ENCODE measurements around the gene LTB4R2.

The LTB4R2 gene

GRCh38 chr14:24312736-24313507, 3.0 kb downstream of the LTB4R2 start:
- no peak for TF ChIP-seq BACH2 (CRISPR knock-in tag; IDR thresholded peaks at IDR 0.05; ENCODE audit: borderline replicate concordance)
- no peak for TF ChIP-seq CREB5 (CRISPR knock-in tag; IDR thresholded peaks at IDR 0.05; ENCODE audit: low read depth)
- TF ChIP-seq TOX (CRISPR knock-in tag; IDR thresholded peaks at IDR 0.05; ENCODE audit: borderline replicate concordance) = no peak
- TF ChIP-seq ZNF70 (CRISPR knock-in tag; IDR thresholded peaks at IDR 0.05) = no peak
- TF ChIP-seq ZFP30 (CRISPR knock-in tag; IDR thresholded peaks at IDR 0.05) = no peak
- TF ChIP-seq SNAI2 (CRISPR knock-in tag; IDR thresholded peaks at IDR 0.05) = no peak
- TF ChIP-seq ZNF565 (CRISPR knock-in tag; conservative IDR thresholded peaks at IDR 0.05; ENCODE audit: low read depth) = no peak
- no peak for TF ChIP-seq RARB (CRISPR knock-in tag; IDR thresholded peaks at IDR 0.05)
- TF ChIP-seq CSDC2 (CRISPR knock-in tag; IDR thresholded peaks at IDR 0.05) = no peak
- TF ChIP-seq, protein P1, sequence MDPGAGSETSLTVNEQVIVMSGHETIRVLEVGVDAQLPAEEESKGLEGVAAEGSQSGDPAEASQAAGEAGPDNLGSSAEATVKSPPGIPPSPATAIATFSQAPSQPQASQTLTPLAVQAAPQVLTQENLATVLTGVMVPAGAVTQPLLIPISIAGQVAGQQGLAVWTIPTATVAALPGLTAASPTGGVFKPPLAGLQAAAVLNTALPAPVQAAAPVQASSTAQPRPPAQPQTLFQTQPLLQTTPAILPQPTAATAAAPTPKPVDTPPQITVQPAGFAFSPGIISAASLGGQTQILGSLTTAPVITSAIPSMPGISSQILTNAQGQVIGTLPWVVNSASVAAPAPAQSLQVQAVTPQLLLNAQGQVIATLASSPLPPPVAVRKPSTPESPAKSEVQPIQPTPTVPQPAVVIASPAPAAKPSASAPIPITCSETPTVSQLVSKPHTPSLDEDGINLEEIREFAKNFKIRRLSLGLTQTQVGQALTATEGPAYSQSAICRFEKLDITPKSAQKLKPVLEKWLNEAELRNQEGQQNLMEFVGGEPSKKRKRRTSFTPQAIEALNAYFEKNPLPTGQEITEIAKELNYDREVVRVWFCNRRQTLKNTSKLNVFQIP (CRISPR knock-in tag; IDR thresholded peaks at IDR 0.05; ENCODE audit: borderline replicate concordance, low read depth) = no peak
- TF ChIP-seq GLIS3 (CRISPR knock-in tag; IDR thresholded peaks at IDR 0.05) = no peak
- no peak for TF ChIP-seq ZFP3 (CRISPR knock-in tag; IDR thresholded peaks at IDR 0.05)
- no peak for TF ChIP-seq CSRNP3 (CRISPR knock-in tag; IDR thresholded peaks at IDR 0.05)
- TF ChIP-seq, protein P2, sequence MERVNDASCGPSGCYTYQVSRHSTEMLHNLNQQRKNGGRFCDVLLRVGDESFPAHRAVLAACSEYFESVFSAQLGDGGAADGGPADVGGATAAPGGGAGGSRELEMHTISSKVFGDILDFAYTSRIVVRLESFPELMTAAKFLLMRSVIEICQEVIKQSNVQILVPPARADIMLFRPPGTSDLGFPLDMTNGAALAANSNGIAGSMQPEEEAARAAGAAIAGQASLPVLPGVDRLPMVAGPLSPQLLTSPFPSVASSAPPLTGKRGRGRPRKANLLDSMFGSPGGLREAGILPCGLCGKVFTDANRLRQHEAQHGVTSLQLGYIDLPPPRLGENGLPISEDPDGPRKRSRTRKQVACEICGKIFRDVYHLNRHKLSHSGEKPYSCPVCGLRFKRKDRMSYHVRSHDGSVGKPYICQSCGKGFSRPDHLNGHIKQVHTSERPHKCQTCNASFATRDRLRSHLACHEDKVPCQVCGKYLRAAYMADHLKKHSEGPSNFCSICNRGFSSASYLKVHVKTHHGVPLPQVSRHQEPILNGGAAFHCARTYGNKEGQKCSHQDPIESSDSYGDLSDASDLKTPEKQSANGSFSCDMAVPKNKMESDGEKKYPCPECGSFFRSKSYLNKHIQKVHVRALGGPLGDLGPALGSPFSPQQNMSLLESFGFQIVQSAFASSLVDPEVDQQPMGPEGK (CRISPR knock-in tag; IDR thresholded peaks at IDR 0.05; ENCODE audit: borderline replicate concordance) = no peak
- no peak for TF ChIP-seq ZC3H10 (CRISPR knock-in tag; IDR thresholded peaks at IDR 0.05)
- no peak for TF ChIP-seq PPARA (CRISPR knock-in tag; IDR thresholded peaks at IDR 0.05; ENCODE audit: borderline replicate concordance)
- no peak for TF ChIP-seq ISL1 (CRISPR knock-in tag; IDR thresholded peaks at IDR 0.05)
- TF ChIP-seq ARNTL (CRISPR knock-in tag; IDR thresholded peaks at IDR 0.05; ENCODE audit: borderline replicate concordance, low read depth) = no peak
- no peak for TF ChIP-seq ZNF8 (CRISPR knock-in tag; IDR thresholded peaks at IDR 0.05)
- no peak for ATAC-seq

- ATAC-seq = no peak
- TF ChIP-seq GLIS3 (CRISPR knock-in tag; IDR thresholded peaks at IDR 0.05) (no peak), CSDC2 (CRISPR knock-in tag; IDR thresholded peaks at IDR 0.05) (no peak), TCF4 (CRISPR knock-in tag; IDR thresholded peaks at IDR 0.05; ENCODE audit: borderline replicate concordance) (no peak), ISL1 (CRISPR knock-in tag; IDR thresholded peaks at IDR 0.05) (no peak), OSR1 (CRISPR knock-in tag; IDR thresholded peaks at IDR 0.05) (no peak), ZFP3 (CRISPR knock-in tag; IDR thresholded peaks at IDR 0.05) (no peak), ZFP30 (CRISPR knock-in tag; IDR thresholded peaks at IDR 0.05) (no peak)
Measured at GRCh38 chr14:24313913-24314312, 4.0 kb downstream of the LTB4R2 start.

DNA sequence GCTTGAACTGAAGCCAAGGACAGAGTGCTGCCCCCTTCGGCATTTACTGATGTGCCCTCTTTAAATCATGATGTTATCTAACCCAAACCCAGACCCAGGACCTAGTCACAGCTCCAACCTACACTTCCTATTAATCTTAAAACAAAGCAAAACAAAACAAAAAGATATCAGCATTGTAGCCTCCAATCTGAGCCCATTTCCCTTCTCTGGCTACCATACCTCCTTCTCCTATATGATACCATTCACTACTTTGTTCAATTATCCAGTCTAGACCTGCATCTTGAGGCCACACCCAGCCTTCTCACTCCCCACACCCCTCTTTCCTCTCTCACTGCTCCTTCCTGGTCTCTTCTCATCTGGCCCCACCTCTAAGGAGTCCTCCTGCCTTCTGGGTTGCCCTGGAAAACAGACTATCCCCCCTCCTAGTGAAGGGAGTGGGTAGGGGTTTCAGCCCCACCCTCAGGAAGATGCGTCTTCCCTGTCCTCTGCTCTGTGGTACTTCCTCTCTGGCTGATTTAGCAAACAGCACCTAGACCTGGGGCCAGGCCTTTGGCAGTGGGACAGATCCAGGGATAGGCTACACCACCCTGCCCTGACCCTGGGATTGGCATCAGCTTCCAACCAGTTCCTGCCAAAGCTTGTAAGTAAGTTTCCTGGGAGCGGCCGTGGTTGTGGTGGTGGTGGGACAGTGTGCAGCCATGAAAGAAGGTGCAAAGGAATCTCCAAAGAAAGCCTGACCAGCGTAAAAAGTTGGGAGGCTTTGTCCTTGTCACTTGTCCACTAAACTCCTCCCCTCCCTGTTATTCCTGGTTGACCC, 4.6 kb downstream of the LTB4R2 start:
- no peak for ATAC-seq
- no peak for TF ChIP-seq OSR1 (CRISPR knock-in tag; IDR thresholded peaks at IDR 0.05)
- TF ChIP-seq BACH2 (CRISPR knock-in tag; IDR thresholded peaks at IDR 0.05; ENCODE audit: borderline replicate concordance) = no peak
- no peak for TF ChIP-seq ZNF565 (CRISPR knock-in tag; conservative IDR thresholded peaks at IDR 0.05; ENCODE audit: low read depth)
- TF ChIP-seq, protein P1 (CRISPR knock-in tag; IDR thresholded peaks at IDR 0.05; ENCODE audit: borderline replicate concordance, low read depth) = no peak
- no peak for TF ChIP-seq ZFP3 (CRISPR knock-in tag; IDR thresholded peaks at IDR 0.05)
- TF ChIP-seq CSRNP3 (CRISPR knock-in tag; IDR thresholded peaks at IDR 0.05) = no peak
- no peak for TF ChIP-seq CREB5 (CRISPR knock-in tag; IDR thresholded peaks at IDR 0.05; ENCODE audit: low read depth)
